Activated T-helper 1 cell treated with anti-CD3 and anti-CD28 coated beads, Interleukin-2, amount 50 U/mL, for 16 hours (primary cell): ENCODE data around the gene RTN4.
"Not testable (repeated sequence)": the region's sequence is repeated elsewhere in the genome, so short reads cannot be mapped to it uniquely, and the experiment has no call there.

Source experiments
- DNase-seq, 2 donors: peaks; one replicate each; pipeline ENCODE4 v3.0.0-alpha.2; 2020; ENCODE audit warnings: low read depth in 1 of 2, low spot score in 1 of 2

RTN4 gene

GRCh38 chr2:55011831-55012671 lies 38.2 kb downstream of the RTN4 start:
- DNase-seq = no peak

GRCh38 chr2:55010915-55011314 lies 39.3 kb downstream of the RTN4 start:
- no peak for DNase-seq

GRCh38 chr2:55010149-55010591 lies 40.1 kb downstream of the RTN4 start:
- peak in 1 of 2 donors; percentile 2 for DNase-seq

GRCh38 chr2:55009277-55010060 lies 40.8 kb downstream of the RTN4 start:
- DNase-seq = no peak

DNA sequence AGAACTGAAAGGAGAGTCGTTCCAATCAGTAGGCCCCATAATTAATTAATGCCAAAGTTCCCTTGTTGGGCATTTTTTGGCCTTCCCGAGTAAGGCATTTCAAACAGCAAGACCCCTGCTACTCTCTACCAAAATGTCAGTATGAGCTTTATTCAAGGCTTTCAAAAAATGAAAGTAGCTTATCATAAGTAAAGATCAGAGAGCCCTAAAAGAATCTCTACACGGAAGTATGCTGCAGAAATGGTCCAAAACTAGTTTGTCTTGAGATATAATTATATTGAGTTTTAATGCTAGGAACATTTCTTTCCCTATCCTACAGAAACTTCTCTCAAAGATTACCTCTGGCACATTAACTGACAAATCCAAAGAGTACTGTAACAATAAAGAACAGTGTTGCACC lies 43.9 kb downstream of the RTN4 start:
- DNase-seq = no peak

DNA sequence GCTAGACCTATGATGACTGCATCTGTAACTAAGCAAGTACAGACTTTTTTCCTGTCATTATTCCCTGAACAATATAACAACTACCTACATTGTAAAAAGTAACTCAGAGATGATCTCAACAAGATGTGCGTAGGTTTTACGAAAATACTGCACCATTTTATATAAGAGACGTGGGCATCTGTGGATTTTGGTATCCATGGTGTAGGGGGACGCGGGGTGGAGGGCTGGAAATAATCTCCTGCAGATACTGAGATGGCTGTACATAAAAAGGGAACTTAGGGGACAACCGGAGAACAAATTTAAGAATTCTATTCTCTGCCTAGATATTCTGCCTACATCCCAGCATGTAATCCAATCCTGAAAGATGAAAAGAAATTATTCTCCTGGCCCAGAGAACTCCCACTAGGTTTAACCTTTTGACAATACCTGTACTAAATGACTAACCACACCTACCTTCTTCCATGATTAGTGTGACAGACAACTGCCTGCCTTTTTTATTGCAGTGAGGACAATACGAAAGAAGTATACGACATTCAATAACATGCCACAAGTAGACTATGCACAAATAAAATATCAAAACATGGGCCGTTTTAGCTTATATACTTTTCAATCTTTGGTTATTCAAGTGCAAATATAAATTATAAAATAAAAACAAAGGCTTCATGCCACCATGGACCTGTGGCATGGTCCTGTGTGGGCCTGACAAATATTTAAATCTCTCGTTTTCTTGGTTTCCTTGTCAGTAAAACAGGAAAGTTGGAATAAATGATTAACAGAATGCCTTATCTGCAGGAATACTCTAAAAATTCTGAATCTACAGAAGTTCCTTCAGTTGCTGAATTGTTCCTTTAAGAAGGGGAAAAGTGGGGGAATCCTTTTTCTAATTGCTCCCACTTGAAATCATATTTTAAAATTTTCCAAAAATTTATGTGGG lies 46.3 kb downstream of the RTN4 start:
- DNase-seq = no peak

GRCh38 chr2:55001716-55002115 lies 48.5 kb downstream of the RTN4 start:
- no peak for DNase-seq

DNA sequence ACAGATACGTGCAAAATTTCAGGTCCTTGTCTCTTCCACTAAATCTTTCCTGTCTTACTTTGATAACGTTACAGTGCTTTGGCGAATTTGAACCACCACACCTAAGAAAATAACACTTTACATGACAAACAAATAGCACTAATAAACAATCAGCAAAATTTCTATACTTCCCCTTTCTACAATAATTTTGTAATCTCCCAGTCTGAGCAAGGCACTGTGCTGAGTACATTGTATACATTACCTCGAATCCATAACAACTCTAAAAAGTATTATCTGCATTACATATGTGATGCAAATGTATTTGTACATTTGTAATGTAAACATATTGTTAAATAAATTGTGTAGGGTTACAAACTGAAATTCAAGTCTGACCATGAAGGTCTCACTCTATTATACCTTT lies 49.9 kb downstream of the RTN4 start:
- DNase-seq = no peak

DNA sequence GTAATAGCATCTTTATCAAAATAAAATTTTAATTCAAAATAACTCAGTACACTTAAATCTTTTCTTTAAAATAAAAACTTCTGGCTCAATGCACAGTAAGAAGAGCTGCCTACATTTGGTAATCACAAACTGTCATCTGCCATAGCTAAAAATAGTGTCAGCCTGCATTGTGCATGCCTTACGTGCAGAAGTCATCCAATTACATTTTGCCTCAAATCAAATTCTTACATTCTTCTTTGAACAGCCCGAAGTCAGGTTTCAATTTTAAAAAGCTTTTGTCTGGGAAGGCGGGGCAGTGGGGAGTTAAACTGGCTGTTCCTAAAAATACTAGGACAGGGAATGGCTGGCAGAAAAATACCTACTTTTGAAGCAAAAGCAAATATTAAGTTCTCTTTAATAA lies 51.1 kb downstream of the RTN4 start:
- DNase-seq = no peak

DNA sequence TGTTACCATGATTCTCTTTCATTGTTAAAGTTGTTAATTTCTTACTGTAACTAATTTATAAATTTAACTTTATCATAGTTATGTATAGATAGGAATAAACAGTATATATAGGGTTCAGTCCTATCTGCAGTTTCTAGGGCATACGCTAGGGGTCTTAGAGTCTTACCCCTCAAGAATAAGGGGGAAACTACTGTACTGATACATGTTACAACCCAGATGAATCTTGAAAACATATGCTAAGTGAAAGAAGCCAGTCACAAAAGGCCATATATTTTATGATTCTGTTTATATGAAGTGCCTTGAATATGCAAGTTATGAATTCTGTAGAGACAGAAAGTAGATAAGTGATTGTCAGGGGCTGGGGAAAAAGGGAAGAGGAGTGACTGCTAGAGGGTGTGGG lies 52.4 kb downstream of the RTN4 start:
- no peak for DNase-seq

DNA sequence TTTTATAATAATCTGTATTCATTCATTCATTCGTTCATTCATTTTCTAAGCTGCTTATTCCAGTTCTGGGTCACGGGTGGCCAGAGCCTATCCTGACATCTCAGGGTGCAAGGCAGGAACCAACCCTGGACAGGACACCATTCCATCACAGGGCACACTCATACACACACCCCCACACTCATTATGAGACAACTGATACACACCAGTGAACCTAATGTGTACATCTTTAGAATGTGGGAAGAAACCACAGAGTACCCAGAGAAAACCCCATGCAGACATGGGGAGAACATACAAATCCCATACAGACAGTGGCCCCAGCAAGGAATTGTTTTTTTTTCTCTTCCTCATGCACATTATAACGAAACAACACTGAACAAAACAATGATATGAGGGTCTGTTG lies 54.7 kb downstream of the RTN4 start:
- no peak for DNase-seq

DNA sequence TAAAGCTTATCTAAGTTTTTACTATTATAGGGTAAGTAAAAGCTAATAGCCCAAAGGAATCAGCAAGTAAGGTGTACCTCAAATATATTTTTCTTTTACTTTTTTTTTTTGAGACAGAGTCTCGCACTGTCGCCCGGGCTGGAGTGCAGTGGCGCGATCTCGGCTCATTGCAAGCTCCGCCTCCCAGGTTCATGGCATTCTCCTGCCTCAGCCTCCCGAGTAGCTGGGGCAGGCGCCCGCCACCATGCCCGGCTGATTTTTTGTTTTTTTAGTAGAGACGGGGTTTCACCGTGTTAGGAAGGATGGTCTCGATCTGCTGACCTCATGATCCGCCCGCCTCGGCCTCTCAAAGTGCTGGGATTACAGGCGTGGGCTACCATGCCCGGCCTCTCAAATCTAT lies 59.6 kb downstream of the RTN4 start:
- DNase-seq = not testable (repeated sequence)

GRCh38 chr2:54988612-54989011 lies 61.6 kb downstream of the RTN4 start:
- no peak for DNase-seq

DNA sequence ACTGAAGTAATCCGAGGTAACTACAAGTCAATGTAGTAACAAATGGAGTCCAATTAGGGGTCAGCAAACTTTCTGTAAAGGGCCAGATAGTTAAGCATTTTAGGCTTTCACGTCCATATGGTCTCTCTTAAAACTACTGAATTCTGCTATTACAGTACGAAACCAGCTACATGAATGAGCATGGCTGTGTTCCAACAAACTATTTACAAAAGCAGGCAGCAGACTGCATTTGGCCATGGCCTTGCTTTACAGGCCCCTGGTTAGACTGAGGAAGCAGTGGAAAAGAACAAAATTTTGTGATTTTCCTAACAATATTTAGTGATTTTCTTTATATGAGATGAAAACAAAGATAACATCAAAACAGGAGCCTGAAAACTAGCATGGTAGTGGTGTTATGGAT lies 64.0 kb downstream of the RTN4 start:
- no peak for DNase-seq

DNA sequence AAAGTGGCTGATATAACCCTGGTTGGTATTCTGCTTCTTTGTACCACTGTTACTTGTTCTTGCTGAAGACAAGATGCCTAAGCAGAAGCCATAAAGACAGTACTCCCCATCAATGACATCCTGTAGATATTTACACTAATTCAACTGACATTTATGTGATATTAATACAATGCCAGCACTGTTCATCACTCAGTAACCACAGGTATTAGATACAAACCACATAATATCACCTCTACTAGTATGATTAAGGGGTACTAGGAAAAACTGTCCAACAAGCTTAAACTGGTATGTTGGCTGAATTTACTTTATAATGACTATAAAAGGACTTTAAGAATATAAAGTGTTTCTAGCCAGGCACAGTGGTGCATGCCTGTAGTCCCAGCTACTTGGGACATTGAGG lies 65.8 kb downstream of the RTN4 start:
- no peak for DNase-seq

DNA sequence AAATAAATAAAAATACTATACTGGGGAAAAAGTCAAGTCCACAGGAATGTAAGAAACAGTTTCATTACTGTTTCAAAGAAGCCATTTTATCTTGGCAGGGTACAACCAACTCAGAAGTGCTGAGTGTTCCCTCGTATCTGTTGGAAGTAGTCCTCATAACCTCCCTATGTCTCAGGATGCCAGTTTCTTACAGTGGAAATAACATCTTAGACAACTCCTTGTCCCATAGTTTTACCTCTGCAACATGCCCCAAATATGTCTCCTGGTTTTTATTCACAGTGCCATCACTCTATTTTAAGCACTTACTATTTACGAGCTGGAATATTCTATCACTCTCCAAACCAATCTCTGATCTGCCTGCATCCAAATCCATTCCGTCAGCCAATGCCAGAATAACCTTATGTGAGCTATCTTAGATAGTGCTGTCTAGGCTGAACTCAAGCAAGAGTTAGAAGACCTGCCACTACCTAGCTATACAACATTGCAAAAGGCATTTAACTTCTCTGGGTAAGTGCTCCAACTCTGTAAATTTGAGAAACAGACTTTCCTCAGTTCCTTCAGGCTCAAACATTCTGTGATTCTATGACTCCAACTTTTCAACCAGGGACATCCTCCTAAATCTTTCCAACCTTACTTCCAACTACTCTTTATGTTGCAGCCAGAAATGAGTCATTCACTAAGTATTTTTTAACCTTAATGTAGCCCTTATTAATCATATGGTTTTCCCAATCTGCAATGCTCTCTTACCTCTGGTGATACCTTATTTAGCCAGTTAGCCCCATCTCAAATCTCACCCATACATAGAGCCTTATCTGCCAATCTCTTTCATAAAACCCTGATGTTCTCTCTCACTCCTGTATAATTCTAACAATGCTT lies 66.7 kb downstream of the RTN4 start:
- no peak for DNase-seq

DNA sequence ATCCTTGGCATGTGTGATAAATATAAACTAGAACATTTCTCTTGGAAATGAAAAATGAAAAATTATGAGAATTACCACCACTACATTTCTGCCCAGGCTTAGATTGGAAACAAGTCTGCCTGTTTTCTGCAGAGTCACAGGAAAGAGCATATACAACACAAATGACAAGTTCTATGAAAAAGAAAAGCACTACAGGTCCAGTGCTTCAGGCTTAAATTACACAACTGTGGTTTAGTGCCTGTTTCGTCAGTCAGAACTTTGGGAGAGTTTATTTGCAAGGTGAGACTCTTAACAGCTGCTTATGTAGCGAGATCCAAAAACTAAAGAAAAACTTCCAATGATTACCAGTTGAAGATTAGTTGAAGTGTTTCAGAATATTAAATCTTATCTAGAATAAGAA lies 68.9 kb downstream of the RTN4 start:
- no peak for DNase-seq

DNA sequence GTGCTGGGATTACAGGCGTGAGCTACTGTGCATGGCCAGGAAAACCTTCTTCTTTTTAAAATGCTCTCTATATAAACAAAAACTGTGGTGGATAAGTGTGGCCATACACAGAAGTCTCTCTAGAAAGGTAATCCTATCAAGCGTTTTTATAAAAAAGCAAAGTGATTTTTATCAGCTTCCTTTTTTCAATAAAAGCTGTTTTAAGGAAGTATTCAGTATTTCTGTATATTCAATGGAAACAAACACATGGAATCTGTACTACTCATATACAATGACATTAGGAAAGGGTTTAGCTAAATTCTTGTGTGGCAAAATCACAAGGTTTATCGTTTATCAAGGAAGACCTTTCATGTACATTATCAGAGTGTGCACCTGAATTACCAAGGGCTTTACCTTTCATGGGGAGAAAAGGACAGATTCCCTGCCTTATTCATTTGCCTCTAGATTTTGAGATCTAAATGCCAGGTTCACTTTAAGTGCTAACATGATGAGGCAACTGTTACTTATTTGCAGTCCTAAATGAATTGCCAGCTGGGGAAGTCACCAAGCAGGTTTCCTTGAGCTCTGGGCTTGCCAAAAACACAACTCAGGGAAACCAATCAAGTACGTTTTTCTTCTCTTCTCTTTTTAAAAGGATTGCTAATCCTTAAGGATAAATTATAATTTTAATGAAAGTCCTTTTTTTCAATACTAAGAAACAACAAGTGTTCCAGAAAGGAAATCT lies 70.8 kb downstream of the RTN4 start:
- no peak for DNase-seq

- DNase-seq = no peak
Measured at GRCh38 chr2:54977149-54977548, 73.1 kb downstream of the RTN4 start.
